Ishikawa (cell line): Measurements from ENCODE around the gene NT5DC3.

Experiments
- CEBPB ChIP-seq: IDR thresholded peaks from 2 replicates; pipeline ENCODE4 v1.6.1; 2012
- CREB1 ChIP-seq: IDR thresholded peaks from 2 replicates; pipeline ENCODE4 v1.6.1; 2012; ENCODE audit warnings: low read depth
- EGR1 ChIP-seq: IDR thresholded peaks from 2 replicates; pipeline ENCODE4 v1.6.1; 2012
- EP300 ChIP-seq: IDR thresholded peaks from 2 replicates; pipeline ENCODE4 v1.6.1; 2012; ENCODE audit warnings: borderline replicate concordance
- FOXM1 ChIP-seq: IDR thresholded peaks from 2 replicates; pipeline ENCODE4 v1.6.1; 2012; ENCODE audit warnings: low read depth, borderline replicate concordance
- MAX ChIP-seq: IDR thresholded peaks from 2 replicates; pipeline ENCODE4 v1.6.1; 2012
- NFIC ChIP-seq: IDR thresholded peaks from 2 replicates; pipeline ENCODE4 v1.6.1; 2012
- RAD21 ChIP-seq: IDR thresholded peaks from 2 replicates; pipeline ENCODE4 v1.6.1; 2012; ENCODE audit warnings: low read depth
- REST ChIP-seq: IDR thresholded peaks from 2 replicates; pipeline ENCODE4 v1.6.1; 2012; ENCODE audit warnings: low read depth, mild to moderate bottlenecking
- TAF1 ChIP-seq: IDR thresholded peaks from 2 replicates; pipeline ENCODE4 v1.6.1; 2012; ENCODE audit warnings: low read depth, mild to moderate bottlenecking
- TCF12 ChIP-seq: IDR thresholded peaks from 2 replicates; pipeline ENCODE4 v1.6.1; 2012; ENCODE audit warnings: low read depth
- TEAD4 ChIP-seq: IDR thresholded peaks from 2 replicates; pipeline ENCODE4 v1.6.1; 2012
- YY1 ChIP-seq: IDR thresholded peaks from 2 replicates; pipeline ENCODE4 v1.6.1; 2012; ENCODE audit warnings: low read depth
- ZBTB7A ChIP-seq: IDR thresholded peaks from 2 replicates; pipeline ENCODE4 v1.6.1; 2012; ENCODE audit warnings: low read depth
- TF ChIP-seq, protein P1 (sequence below): IDR thresholded peaks from 2 replicates; pipeline ENCODE4 v1.6.1; 2012

NT5DC3 gene

DNA sequence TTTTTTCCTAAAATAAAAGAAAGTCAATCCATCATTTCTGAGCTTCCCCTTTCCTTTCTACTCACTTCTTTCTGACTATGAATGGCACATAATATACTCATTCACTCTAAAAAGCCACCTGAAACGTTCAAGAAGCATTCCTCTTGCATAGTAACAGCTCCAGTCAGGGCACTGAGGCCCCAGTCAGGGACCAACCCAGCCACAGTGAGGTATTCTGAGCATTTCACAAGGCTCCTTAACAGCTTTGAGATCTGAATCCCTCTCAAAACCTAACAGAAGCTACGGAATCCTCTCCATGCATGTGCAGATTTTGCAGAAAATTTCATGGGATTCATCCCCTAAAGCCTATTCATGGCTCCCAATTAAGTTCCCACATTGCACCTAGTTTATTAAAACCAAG, 23.2 kb downstream of the NT5DC3 start:
- TF ChIP-seq REST = no peak
- TF ChIP-seq, protein P1, sequence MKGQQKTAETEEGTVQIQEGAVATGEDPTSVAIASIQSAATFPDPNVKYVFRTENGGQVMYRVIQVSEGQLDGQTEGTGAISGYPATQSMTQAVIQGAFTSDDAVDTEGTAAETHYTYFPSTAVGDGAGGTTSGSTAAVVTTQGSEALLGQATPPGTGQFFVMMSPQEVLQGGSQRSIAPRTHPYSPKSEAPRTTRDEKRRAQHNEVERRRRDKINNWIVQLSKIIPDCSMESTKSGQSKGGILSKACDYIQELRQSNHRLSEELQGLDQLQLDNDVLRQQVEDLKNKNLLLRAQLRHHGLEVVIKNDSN = no peak
- TF ChIP-seq TCF12 = no peak
- TF ChIP-seq NFIC = no peak

GRCh38 chr12:103816663-103817062, 24.4 kb downstream of the NT5DC3 start:
- no peak for TF ChIP-seq TAF1
- no peak for TF ChIP-seq CEBPB
- TF ChIP-seq EGR1 = no peak
- TF ChIP-seq, protein P1 = no peak
- no peak for TF ChIP-seq FOXM1
- TF ChIP-seq YY1 = no peak
- TF ChIP-seq NFIC = no peak
- no peak for TF ChIP-seq ZBTB7A
- no peak for TF ChIP-seq EP300
- no peak for TF ChIP-seq TEAD4
- no peak for TF ChIP-seq CREB1
- TF ChIP-seq REST = no peak
- no peak for TF ChIP-seq TCF12
- no peak for TF ChIP-seq RAD21
- TF ChIP-seq MAX = no peak

DNA sequence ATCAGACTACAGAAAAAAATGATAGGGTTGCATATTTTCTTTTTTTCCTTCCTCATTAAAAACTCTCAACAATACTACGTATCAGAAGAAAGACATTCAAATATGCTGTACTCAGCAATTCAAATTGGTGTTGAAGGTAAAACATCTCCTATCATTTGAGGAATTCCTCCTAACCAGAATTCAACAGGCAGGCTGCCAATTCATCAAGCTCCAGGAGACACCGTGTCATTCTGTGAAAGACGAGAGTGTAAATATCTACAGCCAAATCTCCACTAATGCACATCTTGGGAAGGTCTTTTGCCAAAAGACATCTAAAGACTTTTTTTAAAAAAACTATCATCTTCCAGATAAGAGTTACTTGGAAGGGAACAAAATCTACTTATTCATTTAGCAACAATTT, 26.6 kb downstream of the NT5DC3 start:
- TF ChIP-seq MAX (no peak), EP300 (no peak), FOXM1 (no peak), TEAD4 (no peak), CREB1 (no peak), REST (no peak), TCF12 (no peak), YY1 (no peak), ZBTB7A (no peak), NFIC (no peak), CEBPB (no peak), TAF1 (no peak), RAD21 (no peak), EGR1 (no peak)
- TF ChIP-seq, protein P1 = no peak

- TF ChIP-seq ZBTB7A = no peak
- no peak for TF ChIP-seq CEBPB
- TF ChIP-seq NFIC = no peak
- no peak for TF ChIP-seq TCF12
- no peak for TF ChIP-seq EP300
- TF ChIP-seq TAF1 = no peak
- TF ChIP-seq, protein P1 = no peak
- TF ChIP-seq YY1 = no peak
- no peak for TF ChIP-seq MAX
- TF ChIP-seq CREB1 = no peak
- no peak for TF ChIP-seq REST
Measured at GRCh38 chr12:103813949-103814348, 27.1 kb downstream of the NT5DC3 start.
